OCI-M2 (cell line): Measurements from ENCODE around the gene CACNA2D4.

Source experiments
- DNase-seq: peaks from one replicate; lab custom pipeline; 2025; ENCODE audit not compliant: unreplicated experiment; lab: John Stamatoyannopoulos, UW

CACNA2D4 gene

GRCh38 chr12:1933342-1934051 lies 15.0 kb upstream of the CACNA2D4 start:
- no peak for DNase-seq

GRCh38 chr12:1932264-1932777 lies 13.9 kb upstream of the CACNA2D4 start:
- DNase-seq = no peak

- no peak for DNase-seq
Observed at GRCh38 chr12:1931642-1932041, 13.2 kb upstream of the CACNA2D4 start.

- DNase-seq = no peak
Observed at GRCh38 chr12:1930803-1931597, 12.5 kb upstream of the CACNA2D4 start.

GRCh38 chr12:1929985-1930802 lies 11.7 kb upstream of the CACNA2D4 start:
- DNase-seq = no peak

- DNase-seq = no peak
Observed at GRCh38 chr12:1929241-1929984, 11.0 kb upstream of the CACNA2D4 start.

- DNase-seq = no peak
Observed at GRCh38 chr12:1928439-1929121, 10.1 kb upstream of the CACNA2D4 start.

- no peak for DNase-seq
Observed at GRCh38 chr12:1927751-1928351, 9.4 kb upstream of the CACNA2D4 start.

- DNase-seq = no peak
Observed at GRCh38 chr12:1927051-1927680, 8.7 kb upstream of the CACNA2D4 start.

GRCh38 chr12:1926251-1926657 lies 7.8 kb upstream of the CACNA2D4 start:
- DNase-seq = no peak

GRCh38 chr12:1925684-1926006 lies 7.2 kb upstream of the CACNA2D4 start:
- no peak for DNase-seq

GRCh38 chr12:1924996-1925683 lies 6.7 kb upstream of the CACNA2D4 start:
- DNase-seq = no peak

GRCh38 chr12:1922985-1923384 lies 4.5 kb upstream of the CACNA2D4 start:
- DNase-seq = no peak

GRCh38 chr12:1922075-1922709 lies 3.7 kb upstream of the CACNA2D4 start:
- no peak for DNase-seq

- DNase-seq = no peak
Observed at GRCh38 chr12:1920971-1921370, 2.5 kb upstream of the CACNA2D4 start.

- no peak for DNase-seq
Observed at GRCh38 chr12:1920436-1920835, 2.0 kb upstream of the CACNA2D4 start.

GRCh38 chr12:1919763-1920162 lies 1.3 kb upstream of the CACNA2D4 start:
- no peak for DNase-seq

GRCh38 chr12:1919284-1919683 lies 832 bp upstream of the CACNA2D4 start:
- DNase-seq = no peak
